Chondrocyte (in vitro differentiated cells): ENCODE results near the gene SNAPC2. TPM values are rescaled to one million over a fixed set of nuclear protein-coding genes. Genes with fewer than 3 reads are reported as not detected.

Source experiments
- DNase-seq: peaks from one replicate; pipeline ENCODE4 v3.0.0; 2021; ENCODE audit warnings: mixed read lengths, low spot score
- H3K27ac Mint-ChIP-seq: one replicate; pipeline ENCODE4 v1.8.0; 2021; ENCODE audit warnings: mild to moderate bottlenecking, moderate library complexity, mixed read lengths; ENCODE audit not compliant: unreplicated experiment
- H3K27me3 Mint-ChIP-seq: 2 replicates; pipeline ENCODE4 v1.8.0; 2021; ENCODE audit warnings: low read depth, mixed read lengths
- H3K36me3 Mint-ChIP-seq: 2 replicates; pipeline ENCODE4 v1.8.0; 2021; ENCODE audit warnings: low read depth, mixed read lengths
- H3K4me1 Mint-ChIP-seq: 2 replicates; pipeline ENCODE4 v1.8.0; 2021; ENCODE audit warnings: low read depth, mild to moderate bottlenecking, mixed read lengths
- H3K4me3 Mint-ChIP-seq: one replicate; pipeline ENCODE4 v1.8.0; 2021; ENCODE audit warnings: mild to moderate bottlenecking, moderate library complexity, mixed read lengths; ENCODE audit not compliant: unreplicated experiment
- H3K9me3 Mint-ChIP-seq: 2 replicates; pipeline ENCODE4 v1.8.0; 2021; ENCODE audit warnings: low read depth, mixed read lengths
- total RNA-seq: library from RNA; stranded (reverse); gene quantifications from 3 replicates; pipeline ENCODE4 v1.2.1, GENCODE V29; 2021
- TF ChIP-seq, protein P1 (sequence below): fragments of 200-600 bp; sonication (generic); IDR thresholded peaks from 2 replicates; pipeline ENCODE4 v1.5.0; 2021; ENCODE audit warnings: antibody characterized with exemption, mild to moderate bottlenecking, moderate library complexity

Gene SNAPC2
- total RNA-seq, 1 donor from 2014 or later = 27.9 TPM

DNA sequence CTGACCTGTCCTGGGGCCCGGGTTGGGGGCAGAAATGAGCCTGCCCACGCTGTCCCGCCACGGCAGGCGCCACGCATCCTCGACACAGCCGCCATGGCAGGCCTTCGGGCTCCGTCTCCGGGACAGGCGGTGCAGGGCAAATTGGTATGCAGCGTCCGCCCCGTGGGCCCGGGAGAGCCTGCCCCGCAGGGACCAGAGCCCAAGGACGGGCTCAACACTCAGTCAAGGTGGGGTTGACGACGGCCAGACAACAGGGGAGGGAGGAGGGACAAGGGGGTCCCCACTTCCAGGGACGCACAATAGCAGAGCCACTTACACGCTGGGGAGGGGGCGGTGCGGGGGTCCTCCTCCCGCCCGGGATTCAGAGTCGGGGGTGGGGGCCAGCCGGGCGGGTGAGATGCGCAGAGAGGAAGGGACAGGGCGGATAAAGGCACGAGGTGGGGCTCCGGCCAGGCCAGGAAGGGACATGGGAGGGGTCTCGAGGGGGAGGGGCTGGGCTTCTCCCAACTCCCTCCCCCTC is 4.6 kb downstream of the SNAPC2 start:
- Mint-ChIP-seq H3K27me3 (no peaks in the 10 kb centered on the region), H3K36me3 (no peaks in the 10 kb centered on the region), H3K4me3 (peak overlapping the region; percentile 36), H3K27ac (no peak overlapping the region), H3K4me1 (peaks cover 52% of the 10 kb centered on the region), H3K9me3 (no peaks in the 10 kb centered on the region)
- TF ChIP-seq, protein P1, sequence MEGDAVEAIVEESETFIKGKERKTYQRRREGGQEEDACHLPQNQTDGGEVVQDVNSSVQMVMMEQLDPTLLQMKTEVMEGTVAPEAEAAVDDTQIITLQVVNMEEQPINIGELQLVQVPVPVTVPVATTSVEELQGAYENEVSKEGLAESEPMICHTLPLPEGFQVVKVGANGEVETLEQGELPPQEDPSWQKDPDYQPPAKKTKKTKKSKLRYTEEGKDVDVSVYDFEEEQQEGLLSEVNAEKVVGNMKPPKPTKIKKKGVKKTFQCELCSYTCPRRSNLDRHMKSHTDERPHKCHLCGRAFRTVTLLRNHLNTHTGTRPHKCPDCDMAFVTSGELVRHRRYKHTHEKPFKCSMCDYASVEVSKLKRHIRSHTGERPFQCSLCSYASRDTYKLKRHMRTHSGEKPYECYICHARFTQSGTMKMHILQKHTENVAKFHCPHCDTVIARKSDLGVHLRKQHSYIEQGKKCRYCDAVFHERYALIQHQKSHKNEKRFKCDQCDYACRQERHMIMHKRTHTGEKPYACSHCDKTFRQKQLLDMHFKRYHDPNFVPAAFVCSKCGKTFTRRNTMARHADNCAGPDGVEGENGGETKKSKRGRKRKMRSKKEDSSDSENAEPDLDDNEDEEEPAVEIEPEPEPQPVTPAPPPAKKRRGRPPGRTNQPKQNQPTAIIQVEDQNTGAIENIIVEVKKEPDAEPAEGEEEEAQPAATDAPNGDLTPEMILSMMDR = no peak
- peak; percentile 86 for DNase-seq

DNA sequence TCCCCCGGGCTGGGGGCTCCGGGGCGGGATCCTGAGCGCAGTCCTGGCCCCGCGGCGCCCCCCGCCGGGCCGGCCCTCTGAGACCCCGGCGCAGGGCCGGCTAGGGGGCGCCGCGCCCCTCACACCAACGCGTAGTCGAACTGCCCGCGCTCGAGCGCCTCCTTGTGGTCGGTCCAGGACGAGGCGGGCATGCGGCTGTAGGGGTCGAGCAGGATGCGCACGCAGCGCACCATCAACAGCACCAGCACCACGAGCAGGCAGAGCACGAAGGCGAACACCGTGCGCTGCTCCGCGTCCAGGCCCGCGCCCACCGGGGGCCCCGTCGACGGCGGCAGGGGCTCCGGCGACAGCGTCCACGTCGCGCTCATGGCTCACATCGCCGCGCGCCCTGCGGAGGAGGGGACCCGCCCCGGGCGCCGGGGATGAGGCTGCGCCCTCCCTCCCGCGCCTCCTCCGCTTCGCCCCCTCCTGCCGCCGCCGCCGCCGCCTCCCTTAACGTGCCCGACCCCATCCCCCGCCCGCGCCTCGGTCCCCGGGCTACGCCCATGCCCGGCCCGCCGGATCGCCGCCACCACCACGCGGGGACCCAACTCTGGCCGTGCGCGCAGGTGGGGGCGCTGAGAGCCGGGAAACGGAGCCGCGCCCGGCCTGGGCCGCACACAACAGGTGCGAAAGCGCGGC is 5.2 kb downstream of the SNAPC2 start:
- Mint-ChIP-seq H3K27ac (peak overlapping the region; percentile 89), H3K27me3 (no peaks in the 10 kb centered on the region), H3K4me3 (peak overlapping the region; percentile 75), H3K4me1 (peaks cover 52% of the 10 kb centered on the region), H3K9me3 (no peaks in the 10 kb centered on the region), H3K36me3 (no peaks in the 10 kb centered on the region)
- TF ChIP-seq, protein P1 = peak; percentile 99
- DNase-seq = peak; percentile 90

GRCh38 chr19:7926021-7926726 is 6.0 kb downstream of the SNAPC2 start, which contains the start of gene CTXN1:
Gene CTXN1 (minus strand): TSS chr19:7926135. CDS start chr19:7925538, 597 bp downstream.
- TF ChIP-seq, protein P1 = peak; percentile 37
- no peaks in the 10 kb centered on the region for H3K9me3 Mint-ChIP-seq
- H3K27ac Mint-ChIP-seq = peak within 1 kb of the TSS; percentile 89
- H3K4me1 Mint-ChIP-seq = peaks cover 48% of the 10 kb centered on the region
- H3K27me3 Mint-ChIP-seq = no peaks in the 10 kb centered on the region
- DNase-seq = no peak
- peaks cover 2% of the 10 kb centered on the region for H3K36me3 Mint-ChIP-seq
- peak within 1 kb of the TSS; percentile 77 for H3K4me3 Mint-ChIP-seq

- H3K4me3 Mint-ChIP-seq = peak overlapping the region; percentile 77
- H3K27me3 Mint-ChIP-seq = no peaks in the 10 kb centered on the region
- H3K36me3 Mint-ChIP-seq = peaks cover 2% of the 10 kb centered on the region
- peak overlapping the region; percentile 87 for H3K27ac Mint-ChIP-seq
- peak; percentile 92 for DNase-seq
- H3K4me1 Mint-ChIP-seq = peaks cover 40% of the 10 kb centered on the region
- TF ChIP-seq, protein P1 = no peak
- H3K9me3 Mint-ChIP-seq = no peaks in the 10 kb centered on the region
These were observed 6.8 kb downstream of the SNAPC2 start for GRCh38 chr19:7926727-7927604.
